ENCODE measurements around the gene ALOX15. TPM values are rescaled to one million over a fixed set of nuclear protein-coding genes. Genes with fewer than 3 reads are reported as not detected.
A peak's percentile ranks its signal among the peaks of the same experiment; 100 is the strongest.

Gene ALOX15
- total RNA-seq, 1 donor from 2014 or later, result 4.5 TPM

GRCh38 chr17:4584101-4584916 is 57.2 kb downstream of the ALOX15 start, which contains the start of gene SMTNL2:
Gene SMTNL2 (plus strand): TSS chr17:4584529. CDS start chr17:4584606, 77 bp downstream.
- peak; percentile 84 for ATAC-seq
- intact Hi-C loops (cut with micrococcal nuclease), result no loop called here
- DNase-seq, result peak; percentile 86

GRCh38 chr17:4583782-4584100 is 57.7 kb downstream of the ALOX15 start:
- intact Hi-C loops (cut with micrococcal nuclease), result no loop called here
- DNase-seq (peak; percentile 61), ATAC-seq (peak; percentile 72)

- ATAC-seq (no peak), DNase-seq (no peak)
- intact Hi-C loops (cut with micrococcal nuclease), result no loop called here
Measured at GRCh38 chr17:4583206-4583605, 58.3 kb downstream of the ALOX15 start.

- no peak for ATAC-seq
- intact Hi-C loops (cut with micrococcal nuclease), result no loop called here
- DNase-seq, result no peak
Measured at GRCh38 chr17:4582691-4583090, 58.8 kb downstream of the ALOX15 start.

- no peak for ATAC-seq
- intact Hi-C loops (cut with micrococcal nuclease), result no loop called here
- DNase-seq, result no peak
Measured at GRCh38 chr17:4582101-4582501, 59.4 kb downstream of the ALOX15 start.

Other genes with a start within 250 kb of the ALOX15 start
- gene SPNS3, start 207.7 kb downstream of the ALOX15 start, total RNA-seq, result 1.0 TPM
- 12.7 TPM for gene SPNS2, start 142.8 kb downstream of the ALOX15 start, total RNA-seq
- 18.5 TPM for gene MYBBP1A, start 86.3 kb downstream of the ALOX15 start, total RNA-seq
- gene GGT6, start 81.1 kb downstream of the ALOX15 start, total RNA-seq, result 0.22 TPM
- gene SMTNL2, start 57.1 kb downstream of the ALOX15 start, total RNA-seq, result 47.4 TPM
- gene PELP1, start 62.5 kb upstream of the ALOX15 start, total RNA-seq, result 36.8 TPM
- gene ARRB2, start 69.0 kb upstream of the ALOX15 start, total RNA-seq, result 35.0 TPM
- gene MED11, start 89.8 kb upstream of the ALOX15 start, total RNA-seq, result 18.0 TPM
- 0.20 TPM for gene ZMYND15, start 98.2 kb upstream of the ALOX15 start, total RNA-seq
- 3.5 TPM for gene CXCL16, start 98.2 kb upstream of the ALOX15 start, total RNA-seq
- not detected for gene TM4SF5, start 130.2 kb upstream of the ALOX15 start, total RNA-seq
- gene VMO1, start 144.7 kb upstream of the ALOX15 start, total RNA-seq, result 0.69 TPM
- not detected for gene GLTPD2, start 147.3 kb upstream of the ALOX15 start, total RNA-seq
- 199 TPM for gene PSMB6, start 154.5 kb upstream of the ALOX15 start, total RNA-seq
- 13.3 TPM for gene PLD2, start 165.5 kb upstream of the ALOX15 start, total RNA-seq
- gene MINK1, start 191.7 kb upstream of the ALOX15 start, total RNA-seq, result 52.2 TPM

All from left ventricle myocardium superior (tissue), 1 donor.